ENCODE results near the gene THEM4.

Gene THEM4

DNA sequence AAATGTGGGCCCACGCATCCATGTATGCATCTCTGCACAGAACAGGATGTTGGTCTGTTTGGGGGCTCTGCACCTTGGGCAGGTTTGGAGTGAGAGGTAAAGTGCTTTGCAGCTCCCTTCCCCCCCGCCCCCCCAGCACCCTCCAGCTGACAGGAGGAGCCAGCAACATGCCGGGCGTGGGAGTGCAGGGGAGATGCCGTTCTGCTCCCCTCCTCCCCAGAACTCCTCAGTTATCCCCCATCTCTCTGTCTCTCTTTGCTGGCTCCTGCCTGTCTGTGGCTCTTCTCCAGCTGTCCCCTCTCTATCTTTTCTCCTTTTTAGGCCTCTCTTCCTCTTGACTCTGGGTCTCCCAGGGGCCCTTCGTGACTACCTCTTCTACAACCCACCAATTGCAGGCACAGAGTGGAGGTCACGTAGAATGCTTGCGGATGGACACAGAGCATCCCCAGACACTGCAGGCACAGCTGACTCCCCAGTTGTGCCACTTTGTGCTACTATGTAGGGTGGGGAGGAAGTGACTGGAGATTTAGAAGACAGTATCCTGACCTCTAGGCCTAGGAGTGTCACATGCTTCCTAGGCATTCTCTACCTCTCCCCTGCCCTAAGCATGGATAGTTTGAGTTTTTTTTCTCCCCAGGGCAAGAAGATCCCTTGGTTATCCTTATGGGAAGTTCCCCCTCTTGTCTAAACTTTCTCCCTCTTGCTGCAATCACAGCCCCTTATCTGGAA is 76.0 kb downstream of the THEM4 start:
- no peak for DNase-seq

- no peak for DNase-seq
These were observed 76.9 kb downstream of the THEM4 start for GRCh38 chr1:151832318-151832980.

DNA sequence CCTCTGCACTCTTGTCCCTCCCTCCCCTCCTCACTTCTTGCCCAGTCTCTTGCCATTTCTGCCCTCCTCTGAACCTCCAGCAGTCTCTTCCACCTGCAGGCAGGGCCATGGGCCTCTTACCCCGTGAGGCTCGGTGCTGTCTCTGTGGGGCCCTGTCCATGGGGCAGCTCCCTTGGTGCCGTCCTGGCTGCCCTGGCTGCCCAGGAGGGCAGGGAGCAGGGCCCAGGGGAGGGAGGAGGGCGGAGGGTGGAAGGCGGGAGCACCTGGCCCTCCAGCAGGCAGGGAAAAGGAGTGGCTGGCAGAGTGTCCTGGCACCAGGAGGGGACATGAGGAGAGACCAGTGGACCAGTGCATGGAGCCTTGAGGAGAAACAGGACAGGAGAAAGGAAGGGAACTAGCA is 77.7 kb downstream of the THEM4 start, which contains the start of gene RORC:
RORC (minus strand) TSS at position 198 of the 400 bp plus-strand sequence; CDS start at position 160, 38 bp downstream.
- no peak for DNase-seq

DNA sequence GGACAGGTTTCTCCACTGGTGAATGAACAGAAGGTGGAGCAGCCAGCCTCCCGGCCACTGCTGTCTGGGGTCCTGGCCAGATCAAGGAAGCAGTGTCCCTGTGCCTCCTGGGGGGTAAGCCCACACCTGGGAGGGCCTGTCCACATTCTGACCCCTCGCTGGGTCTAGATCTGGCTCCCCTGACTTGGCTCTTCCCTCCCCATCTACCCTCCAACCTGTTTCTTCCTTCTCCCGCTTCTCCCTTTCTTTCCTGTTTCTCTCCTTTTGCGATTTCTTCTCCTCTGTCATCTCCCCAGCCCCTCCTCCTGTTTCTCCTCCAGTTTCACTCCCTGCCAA is 78.1 kb downstream of the THEM4 start:
- no peak for DNase-seq

- no peak for DNase-seq
These were observed 79.3 kb downstream of the THEM4 start for GRCh38 chr1:151830055-151830454.

DNA sequence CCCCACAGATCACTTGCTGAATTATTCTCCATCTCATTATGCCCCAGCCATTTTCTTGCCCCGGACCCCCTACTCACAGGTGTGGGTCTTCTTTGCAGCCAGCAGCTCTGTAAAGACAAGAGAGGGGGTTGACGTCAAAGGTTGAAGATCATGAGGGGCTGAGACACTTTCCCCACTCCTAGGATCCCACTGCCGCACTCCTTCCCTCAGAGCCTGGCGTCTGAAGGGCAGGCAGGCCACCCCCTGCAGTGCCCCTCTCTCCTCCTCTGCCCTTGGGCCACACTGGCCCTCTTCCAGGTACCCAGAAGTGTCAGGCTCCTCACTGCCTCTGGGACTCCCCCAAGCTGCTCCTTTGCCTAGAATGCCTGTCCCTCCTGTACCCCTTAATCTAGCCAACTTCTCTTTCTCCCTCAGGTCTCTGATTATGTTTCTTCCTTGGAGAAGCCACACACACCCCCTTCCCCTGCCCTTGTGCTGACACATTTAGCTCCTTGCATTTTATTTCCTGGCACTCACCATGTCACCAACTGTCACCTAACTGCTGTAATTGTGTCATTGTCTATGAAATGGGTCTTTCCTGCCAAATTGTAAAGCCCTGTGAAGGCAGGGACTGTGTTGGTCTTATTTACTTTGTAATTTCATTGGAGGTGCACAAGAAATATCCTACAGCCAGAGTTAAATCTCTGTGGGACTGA is 79.8 kb downstream of the THEM4 start:
- no peak for DNase-seq

DNA sequence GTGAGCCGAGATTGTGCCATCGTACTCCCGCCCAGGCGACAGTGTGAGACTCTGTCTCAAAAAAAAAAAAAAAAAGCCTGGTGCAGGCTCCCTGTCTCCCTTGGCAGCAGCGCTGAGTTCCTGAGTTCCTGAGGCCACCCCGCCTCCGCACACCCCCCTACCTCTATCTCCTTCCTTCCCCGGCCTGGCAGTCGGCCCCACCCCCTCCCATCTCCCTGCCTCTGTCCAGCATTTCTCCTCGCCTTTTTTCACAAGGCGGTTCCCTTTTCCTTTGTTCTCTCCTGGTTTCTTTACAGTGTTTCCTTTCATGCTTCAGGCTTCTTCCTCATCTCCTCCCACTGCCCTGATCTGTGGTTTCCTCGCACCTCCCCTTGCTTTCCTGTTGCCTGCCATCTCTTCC is 80.4 kb downstream of the THEM4 start:
- no peak for DNase-seq

DNA sequence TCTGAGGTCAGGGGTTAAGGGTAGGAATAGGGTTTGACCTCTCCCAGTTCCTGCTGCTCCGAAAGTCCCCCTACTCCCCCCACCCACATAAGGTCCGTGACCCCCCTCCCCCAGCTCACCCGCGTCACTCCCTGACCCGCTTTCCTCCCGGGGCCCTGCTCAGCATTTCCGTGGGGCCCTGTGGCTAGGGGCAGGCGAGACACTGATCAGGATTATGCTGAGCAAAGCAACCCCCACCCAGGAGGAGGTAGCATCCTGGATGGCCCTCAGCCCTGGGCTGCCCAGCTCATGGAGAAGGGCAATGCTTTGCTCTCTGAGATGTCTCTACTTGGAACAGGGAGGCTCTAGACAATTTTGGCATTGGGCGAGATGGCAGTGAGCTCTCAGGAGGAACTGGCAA is 81.5 kb downstream of the THEM4 start:
- DNase-seq, result no peak

DNA sequence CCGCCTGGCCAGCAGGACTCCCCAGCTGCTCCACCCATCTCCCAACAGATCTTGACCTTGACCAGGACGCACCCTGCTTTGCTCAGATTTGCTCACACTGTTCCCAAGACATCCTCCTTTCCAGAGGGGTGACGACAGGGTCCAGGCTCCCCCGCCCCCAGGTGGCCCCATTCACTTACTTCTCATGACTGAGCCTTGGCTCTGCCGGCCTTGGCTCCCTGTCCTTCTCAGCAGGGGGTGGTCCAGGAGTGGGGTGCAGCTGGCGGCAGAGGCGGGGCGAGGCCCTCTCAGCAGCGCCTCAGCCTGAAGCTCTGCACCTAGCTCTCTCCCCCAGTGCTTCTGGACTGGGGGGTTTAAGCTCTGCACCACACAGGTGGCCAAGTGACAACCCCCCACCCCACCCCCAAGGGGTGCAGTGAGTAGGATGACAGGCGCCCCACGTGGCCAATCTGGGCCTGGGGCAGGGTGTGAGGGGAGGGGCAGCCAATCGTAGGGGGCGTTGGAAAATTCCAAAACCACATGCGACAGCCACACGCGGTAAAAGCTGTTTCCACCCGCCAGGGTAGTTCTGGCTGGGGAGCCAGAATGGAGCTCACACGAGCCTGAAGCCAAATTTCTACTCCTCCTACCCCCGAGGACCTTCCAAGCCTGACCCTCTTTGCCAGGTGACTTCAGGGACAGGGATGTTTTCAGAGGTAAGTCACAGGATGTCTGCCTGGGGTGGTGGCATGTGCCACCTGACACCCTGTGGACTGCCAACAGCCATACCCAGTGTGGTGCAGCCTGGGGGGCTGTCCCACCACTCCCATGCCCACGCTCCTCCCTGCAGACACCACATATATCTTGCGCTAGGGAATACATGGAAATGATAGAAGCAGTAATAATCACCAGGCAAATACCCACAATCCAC is 83.3 kb downstream of the THEM4 start:
- no peak for DNase-seq

- DNase-seq, result no peak
These were observed 84.1 kb downstream of the THEM4 start for GRCh38 chr1:151825204-151825603.
